HepG2 (cell line): ENCODE data around the gene ZNF839. TPM values are rescaled to one million over a fixed set of nuclear protein-coding genes. Genes with fewer than 3 reads are reported as not detected.
A peak's percentile ranks its signal among the peaks of the same experiment; 100 is the strongest.

Experiments
- AHR ChIP-seq: IDR thresholded peaks from 2 replicates; pipeline ENCODE4 v1.6.1; 2018; ENCODE audit warnings: missing genetic modification reagents, missing compliant biosample characterization
- ATAD3A ChIP-seq: sonication (generic); formaldehyde crosslinking; IDR thresholded peaks from 2 replicates; pipeline ENCODE4 v1.4.0; 2020; ENCODE audit warnings: missing genetic modification reagents
- DR1 ChIP-seq: sonication (generic); formaldehyde crosslinking; IDR thresholded peaks from 2 replicates; pipeline ENCODE4 v1.8.0; 2021; ENCODE audit warnings: mild to moderate bottlenecking, missing genetic modification reagents, inconsistent platforms
- EEA1 ChIP-seq: sonication (generic); formaldehyde crosslinking; IDR thresholded peaks from 2 replicates; pipeline ENCODE4 v1.5.1; 2020; ENCODE audit warnings: mild to moderate bottlenecking, missing genetic modification reagents, borderline replicate concordance
- ELF3 ChIP-seq: IDR thresholded peaks from 2 replicates; pipeline ENCODE4 v1.6.1; 2016; ENCODE audit warnings: missing genetic modification reagents, missing compliant biosample characterization
- FOXA1 ChIP-seq, 2 experiments: fragments of 450-650 bp in 1 of 2; sonication (generic) in 1 of 2; formaldehyde crosslinking in 1 of 2; IDR thresholded peaks; 2 replicates each; pipeline versions ENCODE4 v1.4.0 to v1.6.1; 2016 to 2020; ENCODE audit warnings: missing genetic modification reagents in 1 of 2
- GATAD1 ChIP-seq: IDR thresholded peaks from 2 replicates; pipeline ENCODE4 v1.6.1; 2016; ENCODE audit warnings: missing genetic modification reagents, missing compliant biosample characterization
- HNF4A ChIP-seq: sonication (generic); formaldehyde crosslinking; IDR thresholded peaks from 2 replicates; pipeline ENCODE4 v1.4.0; 2020; ENCODE audit warnings: missing genetic modification reagents
- HNRNPL ChIP-seq: fragments of 200-400 bp; formaldehyde crosslinking; IDR thresholded peaks from 2 replicates; pipeline ENCODE4 v1.6.1; 2017; ENCODE audit warnings: mild to moderate bottlenecking, low read depth, low read length
- IKZF4 ChIP-seq: sonication (generic); formaldehyde crosslinking; IDR thresholded peaks from 2 replicates; pipeline ENCODE4 v1.5.1; 2020; ENCODE audit warnings: borderline replicate concordance, mild to moderate bottlenecking, low read depth, missing genetic modification reagents; ENCODE audit errors: not compliant biosample characterization
- IRX3 ChIP-seq: sonication (generic); formaldehyde crosslinking; IDR thresholded peaks from 2 replicates; pipeline ENCODE4 v1.8.1; 2023; ENCODE audit warnings: mild to moderate bottlenecking, low read depth, missing genetic modification reagents, borderline replicate concordance
- KAT7 ChIP-seq: IDR thresholded peaks from 2 replicates; pipeline ENCODE4 v1.6.1; 2018; ENCODE audit warnings: borderline replicate concordance, missing compliant biosample characterization
- PHF5A ChIP-seq: IDR thresholded peaks from one replicate; pipeline ENCODE4 v1.6.1; 2018; ENCODE audit warnings: low read depth, missing genetic modification reagents; ENCODE audit not compliant: unreplicated experiment
- ZNF253 ChIP-seq: sonication (generic); formaldehyde crosslinking; IDR thresholded peaks from 2 replicates; pipeline ENCODE4 v1.8.0; 2022; ENCODE audit warnings: mild to moderate bottlenecking, missing genetic modification reagents, borderline replicate concordance
- ZNF44 ChIP-seq: sonication (generic); formaldehyde crosslinking; IDR thresholded peaks from 2 replicates; pipeline ENCODE4 v1.5.1; 2020; ENCODE audit warnings: mild to moderate bottlenecking, missing genetic modification reagents
- ZNF546 ChIP-seq: sonication (generic); formaldehyde crosslinking; conservative IDR thresholded peaks from 2 replicates; pipeline ENCODE4 v1.8.1; 2023; ENCODE audit warnings: mild to moderate bottlenecking, missing genetic modification reagents
- ZNF614 ChIP-seq: IDR thresholded peaks from 2 replicates; pipeline ENCODE4 v1.6.1; 2018; ENCODE audit warnings: missing biosample characterization, missing genetic modification reagents, inconsistent platforms, borderline replicate concordance
- ZNF761 ChIP-seq: sonication (generic); formaldehyde crosslinking; conservative IDR thresholded peaks from 2 replicates; pipeline ENCODE4 v1.4.0; 2020; ENCODE audit warnings: mild to moderate bottlenecking, missing genetic modification reagents
- ZNF841 ChIP-seq: sonication (generic); formaldehyde crosslinking; IDR thresholded peaks from 2 replicates; pipeline ENCODE4 v1.8.1; 2023; ENCODE audit warnings: missing genetic modification reagents, borderline replicate concordance
- polyA plus RNA-seq, 8 experiments: library from polyadenylated mRNA; depleted of rRNA in 3 of 8; stranded (reverse) in 7 of 8; unstranded in 1 of 8; fragments of >200 nt; fragmentation: Illumina TruSeq in 4 of 8; extraction: Trizol in 4 of 8; gene quantifications; 2 replicates each; pipeline versions ENCODE4 v1.2.1 to v1.2.3, GENCODE V29; 2011 to 2016; ENCODE audit warnings: low read depth in 4 of 8, missing spikeins in 1 of 8, mixed read lengths in 1 of 8; ENCODE audit not compliant: insufficient read depth in 1 of 8
- total RNA-seq, 5 experiments: library from RNA; depleted of rRNA; stranded (reverse); fragments of >200 nt; fragmentation: Illumina TruSeq; extraction: Trizol; gene quantifications; 2 replicates each; pipeline ENCODE4 v1.2.3, GENCODE V29; 2016; ENCODE audit warnings: low read depth in 1 of 5
- TF ChIP-seq, protein P1 (sequence below): IDR thresholded peaks from 2 replicates; pipeline ENCODE4 v1.6.1; 2016; ENCODE audit warnings: low read depth, control low read depth
- TF ChIP-seq, protein P2 (sequence below): sonication (generic); formaldehyde crosslinking; IDR thresholded peaks from 2 replicates; pipeline ENCODE4 v1.4.0; 2020; ENCODE audit warnings: missing genetic modification reagents; ENCODE audit errors: not compliant biosample characterization
- TF ChIP-seq, protein P3 (sequence below), 2 experiments: sonication (generic) in 1 of 2; formaldehyde crosslinking in 1 of 2; IDR thresholded peaks; 2 replicates each; pipeline versions ENCODE4 v1.6.1 to v1.9.0; 2014 to 2022; ENCODE audit warnings: antibody characterized with exemption in 1 of 2, borderline replicate concordance in 1 of 2, inconsistent platforms in 1 of 2, low read depth in 1 of 2, missing genetic modification reagents in 1 of 2

Gene ZNF839
- total and polyA plus RNA-seq, 2 of the 13 experiments (the other 11 are each of a cell fraction or from before 2014, with no cell fraction given), result 11.1 to 12.8 TPM

DNA sequence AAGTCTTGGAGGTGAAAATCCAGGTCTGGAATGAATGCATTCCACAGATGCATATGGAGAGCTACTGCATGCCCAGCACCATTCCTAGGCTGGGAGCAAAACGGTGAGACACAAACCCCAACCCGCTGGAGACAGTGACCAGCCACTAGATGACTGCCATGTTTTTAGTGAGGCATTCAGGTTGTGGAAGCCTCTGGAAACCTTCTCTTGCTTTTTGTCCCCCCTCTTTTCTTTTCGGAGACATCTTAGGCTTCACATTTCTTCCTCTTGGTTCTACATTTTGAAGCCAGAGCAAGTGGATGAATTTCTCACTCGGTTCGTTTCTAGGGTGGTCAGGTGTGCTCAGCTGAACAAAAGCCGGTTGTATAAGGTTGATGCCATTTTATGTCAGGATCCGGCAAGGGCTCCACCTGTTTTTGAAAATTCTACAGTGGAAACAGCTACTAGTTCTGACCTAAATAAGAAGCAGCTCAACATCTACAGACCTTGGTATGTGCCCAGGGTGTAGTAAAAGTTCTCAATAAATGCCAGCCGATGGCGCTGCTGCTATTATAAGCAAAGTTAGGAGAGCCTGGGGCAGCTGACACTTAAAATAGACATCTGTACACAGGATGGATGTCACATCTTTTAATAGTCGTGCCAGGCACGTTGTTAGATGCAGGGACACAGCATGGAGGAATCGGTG, 1.8 kb upstream of the ZNF839 start (continued):
- no peak for TF ChIP-seq ZNF614 (CRISPR knock-in tag)
- no peak for TF ChIP-seq IKZF4
- no peak for TF ChIP-seq PHF5A (CRISPR knock-in tag)
- TF ChIP-seq ZNF546 (CRISPR knock-in tag), result no peak
- no peak for TF ChIP-seq FOXA1 (IDR thresholded peaks at IDR 0.05)
- TF ChIP-seq FOXA1 (CRISPR knock-in tag; IDR thresholded peaks at IDR 0.05), result peak; percentile 59
- TF ChIP-seq HNF4A, result no peak
- TF ChIP-seq, protein P1, sequence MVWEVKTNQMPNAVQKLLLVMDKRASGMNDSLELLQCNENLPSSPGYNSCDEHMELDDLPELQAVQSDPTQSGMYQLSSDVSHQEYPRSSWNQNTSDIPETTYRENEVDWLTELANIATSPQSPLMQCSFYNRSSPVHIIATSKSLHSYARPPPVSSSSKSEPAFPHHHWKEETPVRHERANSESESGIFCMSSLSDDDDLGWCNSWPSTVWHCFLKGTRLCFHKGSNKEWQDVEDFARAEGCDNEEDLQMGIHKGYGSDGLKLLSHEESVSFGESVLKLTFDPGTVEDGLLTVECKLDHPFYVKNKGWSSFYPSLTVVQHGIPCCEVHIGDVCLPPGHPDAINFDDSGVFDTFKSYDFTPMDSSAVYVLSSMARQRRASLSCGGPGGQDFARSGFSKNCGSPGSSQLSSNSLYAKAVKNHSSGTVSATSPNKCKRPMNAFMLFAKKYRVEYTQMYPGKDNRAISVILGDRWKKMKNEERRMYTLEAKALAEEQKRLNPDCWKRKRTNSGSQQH (CRISPR knock-in tag), result 0 out of 2 replicates have a peak, but pooled peaks have one; percentile 7
- TF ChIP-seq ZNF761 (CRISPR knock-in tag), result no peak
- TF ChIP-seq, protein P2, sequence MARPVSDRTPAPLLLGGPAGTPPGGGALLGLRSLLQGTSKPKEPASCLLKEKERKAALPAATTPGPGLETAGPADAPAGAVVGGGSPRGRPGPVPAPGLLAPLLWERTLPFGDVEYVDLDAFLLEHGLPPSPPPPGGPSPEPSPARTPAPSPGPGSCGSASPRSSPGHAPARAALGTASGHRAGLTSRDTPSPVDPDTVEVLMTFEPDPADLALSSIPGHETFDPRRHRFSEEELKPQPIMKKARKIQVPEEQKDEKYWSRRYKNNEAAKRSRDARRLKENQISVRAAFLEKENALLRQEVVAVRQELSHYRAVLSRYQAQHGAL, result no peak
- no peak for TF ChIP-seq ZNF44 (CRISPR knock-in tag)
- TF ChIP-seq, protein P3, sequence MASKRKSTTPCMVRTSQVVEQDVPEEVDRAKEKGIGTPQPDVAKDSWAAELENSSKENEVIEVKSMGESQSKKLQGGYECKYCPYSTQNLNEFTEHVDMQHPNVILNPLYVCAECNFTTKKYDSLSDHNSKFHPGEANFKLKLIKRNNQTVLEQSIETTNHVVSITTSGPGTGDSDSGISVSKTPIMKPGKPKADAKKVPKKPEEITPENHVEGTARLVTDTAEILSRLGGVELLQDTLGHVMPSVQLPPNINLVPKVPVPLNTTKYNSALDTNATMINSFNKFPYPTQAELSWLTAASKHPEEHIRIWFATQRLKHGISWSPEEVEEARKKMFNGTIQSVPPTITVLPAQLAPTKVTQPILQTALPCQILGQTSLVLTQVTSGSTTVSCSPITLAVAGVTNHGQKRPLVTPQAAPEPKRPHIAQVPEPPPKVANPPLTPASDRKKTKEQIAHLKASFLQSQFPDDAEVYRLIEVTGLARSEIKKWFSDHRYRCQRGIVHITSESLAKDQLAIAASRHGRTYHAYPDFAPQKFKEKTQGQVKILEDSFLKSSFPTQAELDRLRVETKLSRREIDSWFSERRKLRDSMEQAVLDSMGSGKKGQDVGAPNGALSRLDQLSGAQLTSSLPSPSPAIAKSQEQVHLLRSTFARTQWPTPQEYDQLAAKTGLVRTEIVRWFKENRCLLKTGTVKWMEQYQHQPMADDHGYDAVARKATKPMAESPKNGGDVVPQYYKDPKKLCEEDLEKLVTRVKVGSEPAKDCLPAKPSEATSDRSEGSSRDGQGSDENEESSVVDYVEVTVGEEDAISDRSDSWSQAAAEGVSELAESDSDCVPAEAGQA (IDR thresholded peaks at IDR 0.05; ENCODE audit: low read depth), result 0 out of 2 replicates have a peak, but pooled peaks have one; percentile 17
- TF ChIP-seq, protein P3 (CRISPR knock-in tag; IDR thresholded peaks at IDR 0.05; ENCODE audit: borderline replicate concordance), result no peak
- no peak for TF ChIP-seq GATAD1 (CRISPR knock-in tag)
- TF ChIP-seq DR1 (CRISPR knock-in tag), result no peak
- no peak for TF ChIP-seq ZNF253
- TF ChIP-seq ELF3 (CRISPR knock-in tag), result no peak
- TF ChIP-seq HNRNPL, result no peak
- TF ChIP-seq KAT7 (CRISPR knock-in tag), result no peak
- TF ChIP-seq ATAD3A (CRISPR knock-in tag), result no peak
- TF ChIP-seq IRX3, result no peak
- no peak for TF ChIP-seq ZNF841 (CRISPR knock-in tag)
- TF ChIP-seq AHR (CRISPR knock-in tag), result no peak
- no peak for TF ChIP-seq EEA1 (CRISPR knock-in tag)
